GM23338 (cell line): ENCODE measurements around the gene EIF3F. TPM values are rescaled to one million over a fixed set of nuclear protein-coding genes. Genes with fewer than 3 reads are reported as not detected.

ENCODE experiments used
- ATAC-seq: fragments of 200-7000 bp; cut with Tn5 transposase; 3 replicates; pipeline ENCODE4 v1.9.1; 2020
- DNase-seq: peaks from one replicate; pipeline ENCODE4 v3.0.0-alpha.2; 2015; ENCODE audit warnings: low spot score
- H2AFZ ChIP-seq: fragments of 200-600 bp; sonication (generic); 2 replicates; pipeline ENCODE4 v1.8.0; 2016; ENCODE audit warnings: antibody characterized with exemption, mild to moderate bottlenecking, moderate library complexity
- H3F3A ChIP-seq: fragments of 200-600 bp; sonication (generic); replicated peaks from 2 replicates; pipeline ENCODE4 v1.8.0; 2017; ENCODE audit warnings: antibody characterized with exemption, mixed run types, low read depth
- H3K27ac ChIP-seq: fragments of 200-600 bp; sonication (generic); 2 replicates; pipeline ENCODE4 v1.6.1; 2016; ENCODE audit warnings: low read depth
- H3K27me3 ChIP-seq: fragments of 200-600 bp; sonication (generic); 2 replicates; pipeline ENCODE4 v1.8.0; 2016; ENCODE audit warnings: mild to moderate bottlenecking, mixed run types, moderate library complexity; ENCODE audit not compliant: insufficient read depth
- H3K36me3 ChIP-seq: fragments of 200-600 bp; sonication (generic); 2 replicates; pipeline ENCODE4 v1.8.0; 2016; ENCODE audit warnings: mild to moderate bottlenecking; ENCODE audit not compliant: insufficient read depth
- H3K4me1 ChIP-seq: fragments of 200-600 bp; sonication (generic); 2 replicates; pipeline ENCODE4 v1.8.0; 2016; ENCODE audit warnings: mild to moderate bottlenecking, moderate library complexity; ENCODE audit not compliant: insufficient read depth
- H3K4me2 ChIP-seq: fragments of 200-600 bp; sonication (generic); 2 replicates; pipeline ENCODE4 v1.7.1; 2017; ENCODE audit warnings: mixed run types
- H3K4me3 ChIP-seq: fragments of 200-600 bp; sonication (generic); 2 replicates; pipeline ENCODE4 v1.6.1; 2016; ENCODE audit warnings: mixed run types
- H3K79me2 ChIP-seq: fragments of 200-600 bp; sonication (generic); replicated peaks from 2 replicates; pipeline ENCODE4 v1.8.0; 2017; ENCODE audit warnings: mild to moderate bottlenecking; ENCODE audit not compliant: insufficient read depth
- H3K9me2 ChIP-seq: fragments of 200-600 bp; sonication (generic); 2 replicates; pipeline ENCODE4 v1.8.0; 2017; ENCODE audit not compliant: insufficient read depth
- H4K20me1 ChIP-seq: fragments of 200-600 bp; sonication (generic); replicated peaks from 2 replicates; pipeline ENCODE4 v1.8.0; 2017; ENCODE audit warnings: mild to moderate bottlenecking; ENCODE audit not compliant: insufficient read depth
- H3K27ac Mint-ChIP-seq: 2 replicates; pipeline ENCODE4 v1.8.0; 2020; ENCODE audit warnings: inconsistent platforms, mild to moderate bottlenecking, moderate library complexity, mixed read lengths
- H3K27me3 Mint-ChIP-seq: 3 replicates; pipeline ENCODE4 v1.8.0; 2022; ENCODE audit warnings: low read depth, mild to moderate bottlenecking, moderate library complexity, mixed read lengths, inconsistent platforms; ENCODE audit not compliant: insufficient read depth, poor library complexity
- H3K36me3 Mint-ChIP-seq: 3 replicates; pipeline ENCODE4 v1.8.0; 2021; ENCODE audit warnings: low read depth, mild to moderate bottlenecking, inconsistent platforms, moderate library complexity, mixed read lengths
- H3K4me1 Mint-ChIP-seq: 3 replicates; pipeline ENCODE4 v1.8.0; 2020; ENCODE audit warnings: mild to moderate bottlenecking, inconsistent platforms, mixed read lengths
- H3K4me3 Mint-ChIP-seq: 3 replicates; pipeline ENCODE4 v1.8.0; 2021; ENCODE audit warnings: moderate library complexity, mild to moderate bottlenecking, inconsistent platforms, mixed read lengths
- H3K9me3 Mint-ChIP-seq: 3 replicates; pipeline ENCODE4 v1.8.0; 2020; ENCODE audit warnings: moderate library complexity, mild to moderate bottlenecking, inconsistent platforms, mixed read lengths
- CREB1 ChIP-seq: fragments of 250-450 bp; sonication (Bioruptor Pico); IDR thresholded peaks from 2 replicates; pipeline ENCODE4 v1.5.0; 2020; ENCODE audit warnings: low read depth, mild to moderate bottlenecking, moderate library complexity
- CTCF ChIP-seq, 2 experiments: fragments of 200-600 bp in 1 of 2; sonication (generic) in 1 of 2; conservative IDR thresholded peaks; 2 replicates each; pipeline versions ENCODE4 v1.5.1 to v1.6.1; 2016 to 2017; ENCODE audit warnings: antibody characterized with exemption in 2 of 2, low read depth in 2 of 2, mild to moderate bottlenecking in 2 of 2, moderate library complexity in 1 of 2
- ETS1 ChIP-seq: IDR thresholded peaks from 2 replicates; pipeline ENCODE4 v1.6.1; 2016; ENCODE audit warnings: antibody characterized with exemption
- EZH2 ChIP-seq: fragments of 200-600 bp; sonication (generic); IDR thresholded peaks from one replicate; pipeline ENCODE4 v1.8.0; 2017; ENCODE audit warnings: antibody characterized with exemption, mild to moderate bottlenecking, low read depth; ENCODE audit not compliant: unreplicated experiment
- EZH2phosphoT487 ChIP-seq: fragments of 200-600 bp; sonication (generic); IDR thresholded peaks from one replicate; pipeline ENCODE4 v1.8.1; 2018; ENCODE audit warnings: antibody characterized with exemption; ENCODE audit not compliant: unreplicated experiment
- JUNB ChIP-seq: IDR thresholded peaks from one replicate; pipeline ENCODE4 v1.6.1; 2016; ENCODE audit warnings: antibody characterized with exemption; ENCODE audit not compliant: unreplicated experiment
- NANOG ChIP-seq: IDR thresholded peaks from 2 replicates; pipeline ENCODE4 v1.6.1; 2016; ENCODE audit warnings: antibody characterized with exemption, borderline replicate concordance
- POLR2AphosphoS5 ChIP-seq: IDR thresholded peaks from 2 replicates; pipeline ENCODE4 v1.6.1; 2016; ENCODE audit warnings: antibody characterized with exemption, low read depth
- REST ChIP-seq: IDR thresholded peaks from one replicate; pipeline ENCODE4 v1.6.1; 2018; ENCODE audit warnings: antibody characterized with exemption; ENCODE audit not compliant: unreplicated experiment
- STAT1 ChIP-seq: IDR thresholded peaks from one replicate; pipeline ENCODE4 v1.6.1; 2016; ENCODE audit warnings: antibody characterized with exemption; ENCODE audit not compliant: unreplicated experiment
- ZNF114 ChIP-seq: fragments of 250-450 bp; sonication (Bioruptor Pico); IDR thresholded peaks from 2 replicates; pipeline ENCODE4 v1.5.0; 2020; ENCODE audit warnings: mild to moderate bottlenecking, moderate library complexity
- ZNF331 ChIP-seq: fragments of 250-450 bp; sonication (Bioruptor Pico); IDR thresholded peaks from 2 replicates; pipeline ENCODE4 v1.5.0; 2020; ENCODE audit warnings: low read depth, mild to moderate bottlenecking, moderate library complexity
- ZNF462 ChIP-seq: fragments of 250-450 bp; sonication (Bioruptor Pico); IDR thresholded peaks from 2 replicates; pipeline ENCODE4 v1.5.0; 2020; ENCODE audit warnings: mild to moderate bottlenecking, moderate library complexity
- polyA plus RNA-seq: library from polyadenylated mRNA; unstranded; fragments of >200 nt; fragmentation: Nextera tagmentation; extraction: Ambion mirVana; gene quantifications from 2 replicates; pipeline ENCODE4 v1.2.1, GENCODE V29; 2016
- total RNA-seq: library from RNA; depleted of rRNA; stranded (reverse); fragments of >200 nt; shearing (Covaris generic); gene quantifications from 2 replicates; pipeline ENCODE4 v1.2.3, GENCODE V29; 2014

The EIF3F gene
- total and polyA plus RNA-seq, 2 experiments from 2014 or later: 237 to 555 TPM

- no peak overlapping the region for H3K4me2 ChIP-seq
- no peaks in the 10 kb centered on the region for H3K9me3 Mint-ChIP-seq
- H3K36me3 ChIP-seq: no peaks in the 10 kb centered on the region
- no peak overlapping the region for H3K4me3 Mint-ChIP-seq
- ATAC-seq (no peak), DNase-seq (no peak)
- H3K27ac ChIP-seq: no peak overlapping the region
- no peaks in the 10 kb centered on the region for H3K9me2 ChIP-seq
- no peaks in the 10 kb centered on the region for H4K20me1 ChIP-seq
- peaks cover 2% of the 10 kb centered on the region; the same call in 2 of the 3 replicates for H3K4me1 Mint-ChIP-seq
- H3K36me3 Mint-ChIP-seq: no peaks in the 10 kb centered on the region
- no peaks in the 10 kb centered on the region for H3K79me2 ChIP-seq
- H3K27ac Mint-ChIP-seq: no peak overlapping the region
- H2AFZ ChIP-seq: no peak overlapping the region
- TF ChIP-seq REST (no peak), CREB1 (CRISPR knock-in tag) (no peak), JUNB (no peak), POLR2AphosphoS5 (no peak), ZNF114 (CRISPR knock-in tag) (no peak), NANOG (no peak), ZNF331 (CRISPR knock-in tag) (no peak), ETS1 (no peak), ZNF462 (no peak), CTCF (conservative IDR thresholded peaks at IDR 0.05; ENCODE audit: low read depth in 2 of 2) (no peak), STAT1 (no peak), EZH2phosphoT487 (no peak), EZH2 (no peak)
- H3F3A ChIP-seq: no peaks in the 10 kb centered on the region
- no peaks in the 10 kb centered on the region for H3K4me1 ChIP-seq
- peaks cover 6% of the 10 kb centered on the region for H3K27me3 Mint-ChIP-seq
- no peaks in the 10 kb centered on the region for H3K27me3 ChIP-seq
- no peak overlapping the region for H3K4me3 ChIP-seq
Measured at GRCh38 chr11:8040261-8040920, 53.3 kb downstream of the EIF3F start.
